ENCODE results near the gene MKLN1.
A peak's percentile ranks its signal among the peaks of the same experiment; 100 is the strongest.

MKLN1 gene

GRCh38 chr7:131355917-131356777 is 28.5 kb downstream of the MKLN1 start:
- DNase-seq: no peak

- peak; percentile 55 for DNase-seq
These were observed 29.7 kb downstream of the MKLN1 start for GRCh38 chr7:131357282-131357880.

GRCh38 chr7:131358636-131359035 is 31.0 kb downstream of the MKLN1 start:
- no peak for DNase-seq

GRCh38 chr7:131359136-131359776 is 31.6 kb downstream of the MKLN1 start:
- DNase-seq: no peak

GRCh38 chr7:131363719-131364118 is 36.0 kb downstream of the MKLN1 start:
- DNase-seq: no peak

- no peak for DNase-seq
These were observed 37.2 kb downstream of the MKLN1 start for GRCh38 chr7:131364767-131365344.

GRCh38 chr7:131365838-131366237 is 38.2 kb downstream of the MKLN1 start:
- DNase-seq: peak; percentile 73

GRCh38 chr7:131369354-131369753 is 41.7 kb downstream of the MKLN1 start:
- DNase-seq: peak; percentile 24

GRCh38 chr7:131370523-131370968 is 42.9 kb downstream of the MKLN1 start:
- DNase-seq: peak; percentile 75

GRCh38 chr7:131371411-131371810 is 43.7 kb downstream of the MKLN1 start:
- DNase-seq: no peak

- no peak for DNase-seq
These were observed 44.9 kb downstream of the MKLN1 start for GRCh38 chr7:131372554-131372953.

GRCh38 chr7:131374821-131375220 is 47.1 kb downstream of the MKLN1 start:
- no peak for DNase-seq

GRCh38 chr7:131381069-131381838 is 53.6 kb downstream of the MKLN1 start:
- peak; percentile 58 for DNase-seq

GRCh38 chr7:131383417-131384285 is 56.0 kb downstream of the MKLN1 start:
- DNase-seq: peak; percentile 59

- DNase-seq: no peak
These were observed 56.6 kb downstream of the MKLN1 start for GRCh38 chr7:131384286-131384635.

- DNase-seq: peak; percentile 52
These were observed 57.4 kb downstream of the MKLN1 start for GRCh38 chr7:131385039-131385605.

- DNase-seq: no peak
These were observed 60.5 kb downstream of the MKLN1 start for GRCh38 chr7:131388126-131388525.

GRCh38 chr7:131390275-131390674 is 62.6 kb downstream of the MKLN1 start:
- no peak for DNase-seq

GRCh38 chr7:131391145-131391544 is 63.5 kb downstream of the MKLN1 start:
- no peak for DNase-seq

- DNase-seq: no peak
These were observed 73.1 kb downstream of the MKLN1 start for GRCh38 chr7:131400681-131401176.

GRCh38 chr7:131401194-131401593 is 73.5 kb downstream of the MKLN1 start:
- no peak for DNase-seq
